Measurements from ENCODE around the gene RNU11.
A peak's percentile ranks its signal among the peaks of the same experiment; 100 is the strongest.
"Not testable (repeated sequence)": the region's sequence is repeated elsewhere in the genome, so short reads cannot be mapped to it uniquely, and the experiment has no call there.

Gene RNU11

GRCh38 chr1:28648474-28649198, at the start of gene RNU11:
TSS of gene RNU11 (plus strand) at chr1:28648600.
- peak; percentile 90 for DNase-seq (ENCODE audit: low read depth, low spot score)

GRCh38 chr1:28601696-28602095, 46.7 kb upstream of the RNU11 start:
- DNase-seq (ENCODE audit: low read depth, low spot score): peak; percentile 66

- DNase-seq (ENCODE audit: low read depth, low spot score): peak; percentile 45
These were observed 45.6 kb upstream of the RNU11 start for GRCh38 chr1:28602536-28603439.

- no peak for DNase-seq (ENCODE audit: low read depth, low spot score)
These were observed 44.0 kb upstream of the RNU11 start for GRCh38 chr1:28604411-28604810.

- DNase-seq (ENCODE audit: low read depth, low spot score): no peak
These were observed 43.4 kb upstream of the RNU11 start for GRCh38 chr1:28604962-28605361.

GRCh38 chr1:28606771-28607170, 41.6 kb upstream of the RNU11 start:
- DNase-seq (ENCODE audit: low read depth, low spot score): no peak

- DNase-seq (ENCODE audit: low read depth, low spot score): no peak
These were observed 35.2 kb upstream of the RNU11 start for GRCh38 chr1:28613175-28613574.

- no peak for DNase-seq (ENCODE audit: low read depth, low spot score)
These were observed 16.7 kb upstream of the RNU11 start for GRCh38 chr1:28631713-28632112.

GRCh38 chr1:28632560-28632959, 15.8 kb upstream of the RNU11 start:
- no peak for DNase-seq (ENCODE audit: low read depth, low spot score)

GRCh38 chr1:28640766-28641165, 7.6 kb upstream of the RNU11 start:
- no peak for DNase-seq (ENCODE audit: low read depth, low spot score)

GRCh38 chr1:28642056-28642846, 6.1 kb upstream of the RNU11 start:
- DNase-seq (ENCODE audit: low read depth, low spot score): no peak

- peak; percentile 91 for DNase-seq (ENCODE audit: low read depth, low spot score)
These were observed 5.4 kb upstream of the RNU11 start, which contains the start of gene TAF12 for GRCh38 chr1:28642847-28643635. TSS of gene TAF12 (minus strand) at chr1:28643067. CDS start at chr1:28622081, 20,986 bp downstream.

GRCh38 chr1:28644494-28644893, 3.9 kb upstream of the RNU11 start:
- DNase-seq (ENCODE audit: low read depth, low spot score): no peak

GRCh38 chr1:28645406-28645805, 3.0 kb upstream of the RNU11 start:
- not testable (repeated sequence) for DNase-seq (ENCODE audit: low read depth, low spot score)

GRCh38 chr1:28646040-28646439, 2.4 kb upstream of the RNU11 start:
- DNase-seq (ENCODE audit: low read depth, low spot score): no peak

GRCh38 chr1:28648008-28648473, 359 bp upstream of the RNU11 start:
- DNase-seq (ENCODE audit: low read depth, low spot score): no peak

- not testable (repeated sequence) for DNase-seq (ENCODE audit: low read depth, low spot score)
These were observed 4.7 kb downstream of the RNU11 start for GRCh38 chr1:28653063-28653462.

- not testable (repeated sequence) for DNase-seq (ENCODE audit: low read depth, low spot score)
These were observed 5.5 kb downstream of the RNU11 start for GRCh38 chr1:28653870-28654269.

- DNase-seq (ENCODE audit: low read depth, low spot score): not testable (repeated sequence)
These were observed 7.3 kb downstream of the RNU11 start for GRCh38 chr1:28655448-28656311.

- no peak for DNase-seq (ENCODE audit: low read depth, low spot score)
These were observed 7.9 kb downstream of the RNU11 start for GRCh38 chr1:28656335-28656734.

All from brain pericyte (primary cell).